PC-3 (cell line): ENCODE data around the gene MYL5.
A peak's percentile ranks its signal among the peaks of the same experiment; 100 is the strongest.

Experiments
- CTCF ChIP-seq: fragments of 300-600 bp; sonication (generic); conservative IDR thresholded peaks from 2 replicates; pipeline ENCODE4 v1.5.1; 2017; ENCODE audit warnings: antibody characterized with exemption, low read depth, mild to moderate bottlenecking, low read length
- EZH2 ChIP-seq: fragments of 300-600 bp; sonication (generic); IDR thresholded peaks from one replicate; pipeline ENCODE4 v1.6.1; 2017; ENCODE audit warnings: antibody characterized with exemption, mild to moderate bottlenecking, low read length; ENCODE audit not compliant: unreplicated experiment
- EZH2phosphoT487 ChIP-seq: fragments of 300-600 bp; sonication (generic); IDR thresholded peaks from 2 replicates; pipeline ENCODE4 v1.6.1; 2018; ENCODE audit warnings: mild to moderate bottlenecking, antibody characterized with exemption, low read length, borderline replicate concordance

DNA sequence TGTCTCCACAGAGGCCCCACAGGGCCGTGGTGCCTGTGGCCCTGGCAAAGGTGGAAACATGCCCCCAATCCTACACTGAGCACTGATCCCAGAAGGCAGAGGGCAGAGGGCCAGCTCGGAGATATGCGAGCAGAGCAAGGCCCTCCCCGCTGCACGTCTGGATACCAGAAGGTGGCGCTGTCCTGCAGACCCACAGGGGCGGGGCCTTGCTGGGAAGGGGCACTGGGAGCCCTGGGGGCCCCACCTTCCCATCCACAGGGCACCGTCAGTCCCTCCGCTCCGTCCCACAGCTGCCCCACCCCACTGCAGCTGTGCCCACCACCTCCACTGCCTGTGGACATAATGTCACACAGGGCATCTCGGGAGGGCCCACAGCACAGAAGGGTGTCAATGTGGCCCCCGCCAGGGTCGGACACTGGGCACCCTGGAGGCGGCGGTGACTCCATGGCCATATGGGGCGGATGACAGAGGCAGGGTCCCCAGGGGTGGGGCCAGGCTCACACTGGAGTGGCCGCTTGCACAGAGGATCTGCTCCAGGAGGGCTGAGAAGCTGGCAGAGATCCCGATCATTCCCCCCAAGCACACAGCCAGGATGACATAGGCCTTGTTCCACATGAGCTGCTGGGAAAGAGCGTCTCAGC lies 9.8 kb downstream of the MYL5 start:
- peak; percentile 67 for TF ChIP-seq CTCF
- TF ChIP-seq EZH2, result no peak
- TF ChIP-seq EZH2phosphoT487, result no peak
